Thoracic aorta (tissue), 2 donors: ENCODE data around the gene GEMIN5. TPM values are rescaled to one million over a fixed set of nuclear protein-coding genes. Genes with fewer than 3 reads are reported as not detected.
"Not testable (repeated sequence)": the region's sequence is repeated elsewhere in the genome, so short reads cannot be mapped to it uniquely, and the experiment has no call there.

Source experiments
- ATAC-seq: fragments of 150-250 bp; one replicate; pipeline ENCODE4 v1.8.0; 2017; ENCODE audit warnings: low read depth; ENCODE audit not compliant: insufficient number of reproducible peaks, low FRiP score
- DNase-seq: peaks from one replicate; pipeline ENCODE4 v3.0.0-alpha.2; 2020; ENCODE audit warnings: low spot score
- H3K27ac ChIP-seq, 2 donors: fragments of 200-600 bp; sonication (generic); 1 replicate in 1 of 2; 2 replicates in 1 of 2; pipeline ENCODE4 v1.5.1; 2016; ENCODE audit warnings: mild to moderate bottlenecking in 2 of 2, moderate library complexity in 2 of 2
- H3K27me3 ChIP-seq: fragments of 200-600 bp; sonication (generic); replicated peaks from 2 replicates; pipeline ENCODE4 v1.6.0; 2016; ENCODE audit warnings: mild to moderate bottlenecking; ENCODE audit not compliant: insufficient read depth
- H3K36me3 ChIP-seq: fragments of 200-600 bp; sonication (generic); one replicate; pipeline ENCODE4 v1.5.1; 2016
- H3K4me1 ChIP-seq, 2 donors: fragments of 200-600 bp; sonication (generic); 1 replicate in 1 of 2; 2 replicates in 1 of 2; pipeline versions ENCODE4 v1.5.1 to v1.6.0; 2016; ENCODE audit warnings: low read depth in 2 of 2, mild to moderate bottlenecking in 1 of 2; ENCODE audit not compliant: control insufficient read depth in 1 of 2
- H3K4me3 ChIP-seq: fragments of 200-600 bp; sonication (generic); 2 replicates; pipeline ENCODE4 v1.5.1; 2016; ENCODE audit warnings: mild to moderate bottlenecking
- H3K9me3 ChIP-seq: fragments of 200-600 bp; sonication (generic); 2 replicates; pipeline ENCODE4 v1.5.1; 2016
- CTCF ChIP-seq: fragments of 200-600 bp; sonication (generic); IDR thresholded peaks from one replicate; pipeline ENCODE4 v1.5.1; 2019; ENCODE audit warnings: antibody characterized with exemption
- total RNA-seq, 2 donors: library from RNA; depleted of rRNA; stranded (reverse); fragments of >200 nt; gene quantifications; one replicate each; pipeline versions ENCODE4 v1.1.0 to v1.2.3, GENCODE V29; 2016

The GEMIN5 gene
- total RNA-seq, 2 donors from 2014 or later: 13.4 to 21.0 TPM

GRCh38 chr5:154940772-154941620, 3.0 kb upstream of the GEMIN5 start, which contains the start of gene MRPL22:
TSS of gene MRPL22 (plus strand) at chr5:154941073. CDS start at chr5:154941111, 38 bp downstream.
- Histone ChIP-seq H3K27me3 (no peaks in the 10 kb centered on the region), H3K36me3 (no peaks in the 10 kb centered on the region), H3K9me3 (no peaks in the 10 kb centered on the region), H3K4me1 (peaks cover 11 to 30% of the 10 kb centered on the region in 2 donors), H3K4me3 (peak within 1 kb of the TSS; percentile 89), H3K27ac (peak within 1 kb of the TSS; percentile 60 to 68)
- TF ChIP-seq CTCF: peak; percentile 3
- ATAC-seq (peak; percentile 33), DNase-seq (peak; percentile 67)

- H3K4me3 ChIP-seq: peak overlapping the region; percentile 89
- no peaks in the 10 kb centered on the region for H3K36me3 ChIP-seq
- DNase-seq (no peak), ATAC-seq (no peak)
- H3K4me1 ChIP-seq: peaks cover 11 to 30% of the 10 kb centered on the region in 2 donors
- H3K9me3 ChIP-seq: no peaks in the 10 kb centered on the region
- peak overlapping the region; percentile 60 to 68 for H3K27ac ChIP-seq
- no peak for TF ChIP-seq CTCF
- H3K27me3 ChIP-seq: no peaks in the 10 kb centered on the region
Measured at GRCh38 chr5:154940375-154940771, 2.4 kb upstream of the GEMIN5 start.

- ATAC-seq, H3K36me3 ChIP-seq, H3K27ac ChIP-seq, H3K9me3 ChIP-seq, H3K27me3 ChIP-seq, H3K4me3 ChIP-seq, DNase-seq: not testable (repeated sequence)
- peaks cover 11 to 30% of the 10 kb centered on the region in 2 donors for H3K4me1 ChIP-seq
Measured at GRCh38 chr5:154939387-154939786, 1.4 kb upstream of the GEMIN5 start.

- ATAC-seq (no peak), DNase-seq (no peak)
- TF ChIP-seq CTCF: no peak
- H3K36me3 ChIP-seq: peaks cover 5% of the 10 kb centered on the region
- peak overlapping the region; percentile 38 to 52 for H3K27ac ChIP-seq
- H3K9me3 ChIP-seq: no peaks in the 10 kb centered on the region
- H3K4me3 ChIP-seq: peak overlapping the region; percentile 79
- H3K4me1 ChIP-seq: peaks cover 7 to 25% of the 10 kb centered on the region in 2 donors
- H3K27me3 ChIP-seq: no peaks in the 10 kb centered on the region
Measured at GRCh38 chr5:154937186-154937717, 759 bp downstream of the GEMIN5 start.

DNA sequence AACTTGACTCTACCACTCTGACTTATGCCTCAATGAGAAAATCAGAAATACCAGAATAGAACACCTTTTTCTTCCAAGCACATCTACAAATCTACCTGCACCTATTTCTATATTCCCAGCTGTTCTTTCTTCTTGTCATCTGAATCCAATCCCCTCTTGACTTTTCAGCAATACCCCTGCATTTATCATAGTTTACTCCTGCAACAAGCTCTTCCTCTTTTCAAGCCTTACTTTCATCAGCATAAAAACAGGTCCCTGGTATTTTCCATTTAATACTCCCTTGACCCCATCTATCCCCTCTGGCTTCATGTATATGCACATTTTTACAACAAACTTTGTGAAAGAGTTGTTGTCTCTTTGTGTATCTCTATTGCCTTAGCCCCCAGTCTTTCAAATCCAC, 3.1 kb downstream of the GEMIN5 start:
- H3K27me3 ChIP-seq: no peaks in the 10 kb centered on the region
- H3K4me3 ChIP-seq: no peak overlapping the region
- ATAC-seq (no peak), DNase-seq (no peak)
- no peak for TF ChIP-seq CTCF
- no peaks in the 10 kb centered on the region for H3K9me3 ChIP-seq
- H3K36me3 ChIP-seq: peaks cover 17% of the 10 kb centered on the region
- H3K4me1 ChIP-seq: peaks cover 0 to 12% of the 10 kb centered on the region in 2 donors
- no peak overlapping the region for H3K27ac ChIP-seq
